GM23248 (cell line): Measurements from ENCODE around the gene HCN2. TPM values are rescaled to one million over a fixed set of nuclear protein-coding genes. Genes with fewer than 3 reads are reported as not detected.

Experiments used
- DNase-seq: peaks from one replicate; pipeline ENCODE4 v3.0.0-alpha.2; 2015
- H2AFZ ChIP-seq: fragments of 200-600 bp; sonication (generic); 2 replicates; pipeline ENCODE4 v1.6.1; 2016; ENCODE audit warnings: antibody characterized with exemption
- H3F3A ChIP-seq: fragments of 200-600 bp; sonication (generic); 2 replicates; pipeline ENCODE4 v1.6.1; 2016; ENCODE audit warnings: mild to moderate bottlenecking, antibody characterized with exemption, mixed run types; ENCODE audit not compliant: insufficient read depth
- H3K27ac ChIP-seq: fragments of 200-600 bp; sonication (generic); 2 replicates; pipeline ENCODE4 v1.5.1; 2016; ENCODE audit warnings: mild to moderate bottlenecking
- H3K27me3 ChIP-seq: fragments of 200-600 bp; sonication (generic); replicated peaks from 2 replicates; pipeline ENCODE4 v1.6.1; 2016; ENCODE audit warnings: mild to moderate bottlenecking; ENCODE audit not compliant: insufficient read depth
- H3K36me3 ChIP-seq: fragments of 200-600 bp; sonication (generic); 2 replicates; pipeline ENCODE4 v1.6.1; 2016; ENCODE audit warnings: low read depth, mild to moderate bottlenecking
- H3K4me1 ChIP-seq: fragments of 200-600 bp; sonication (generic); 2 replicates; pipeline ENCODE4 v1.6.1; 2016; ENCODE audit warnings: mild to moderate bottlenecking; ENCODE audit not compliant: insufficient read depth
- H3K4me2 ChIP-seq: fragments of 200-600 bp; sonication (generic); one replicate; pipeline ENCODE4 v1.6.1; 2016; ENCODE audit warnings: mild to moderate bottlenecking; ENCODE audit not compliant: unreplicated experiment
- H3K4me3 ChIP-seq: fragments of 200-600 bp; sonication (generic); 2 replicates; pipeline ENCODE4 v1.5.1; 2016; ENCODE audit warnings: mild to moderate bottlenecking
- H3K79me2 ChIP-seq: fragments of 200-600 bp; sonication (generic); 2 replicates; pipeline ENCODE4 v1.6.1; 2016; ENCODE audit warnings: mild to moderate bottlenecking; ENCODE audit not compliant: insufficient read depth
- H3K9ac ChIP-seq: fragments of 200-600 bp; sonication (generic); 2 replicates; pipeline ENCODE4 v1.6.1; 2016; ENCODE audit warnings: mild to moderate bottlenecking
- H3K9me2 ChIP-seq: fragments of 200-600 bp; sonication (generic); 2 replicates; pipeline ENCODE4 v1.6.1; 2016; ENCODE audit warnings: mixed run types, mild to moderate bottlenecking, moderate library complexity; ENCODE audit not compliant: insufficient read depth
- H3K9me3 ChIP-seq: fragments of 200-600 bp; sonication (generic); one replicate; pipeline ENCODE4 v1.6.1; 2017; ENCODE audit warnings: low read depth
- H4K20me1 ChIP-seq: fragments of 200-600 bp; sonication (generic); 2 replicates; pipeline ENCODE4 v1.6.0; 2016; ENCODE audit not compliant: insufficient read depth
- EZH2 ChIP-seq: fragments of 200-600 bp; sonication (generic); IDR thresholded peaks from 2 replicates; pipeline ENCODE4 v1.6.1; 2018; ENCODE audit warnings: antibody characterized with exemption, mild to moderate bottlenecking; ENCODE audit not compliant: insufficient read depth, poor library complexity, severe bottlenecking
- EZH2phosphoT487 ChIP-seq: fragments of 200-600 bp; sonication (generic); IDR thresholded peaks from 2 replicates; pipeline ENCODE4 v1.6.1; 2018; ENCODE audit warnings: antibody characterized with exemption, moderate library complexity, mild to moderate bottlenecking, low read depth; ENCODE audit not compliant: insufficient read depth
- WGBS, 2 experiments: methylation state at CpG; one replicate each; pipeline ENCODE4 v1.1.6; 2015 to 2017; ENCODE audit warnings: low lambda C conversion rate in 2 of 2, low coverage in 1 of 2; ENCODE audit errors: missing lambda C conversion rate in 2 of 2; 5-methylcytosine and 5-hydroxymethylcytosine counted together
- in situ Hi-C: fragments of 300-500 bp; cut with MboI; formaldehyde crosslinking; loops from 2 replicates; pipeline ENCODE4 v1.15.0; 2020
- polyA plus RNA-seq: library from polyadenylated mRNA; unstranded; fragments of >200 nt; fragmentation: Nextera tagmentation; extraction: Ambion mirVana; gene quantifications from 2 replicates; pipeline ENCODE4 v1.2.1, GENCODE V29; 2016
- total RNA-seq: library from RNA; depleted of rRNA; stranded (reverse); fragments of >200 nt; shearing (Covaris generic); gene quantifications from 2 replicates; pipeline ENCODE4 v1.2.3, GENCODE V29; 2014

The HCN2 gene
- total and polyA plus RNA-seq, 2 experiments from 2014 or later, result 0.14 to 3.1 TPM

DNA sequence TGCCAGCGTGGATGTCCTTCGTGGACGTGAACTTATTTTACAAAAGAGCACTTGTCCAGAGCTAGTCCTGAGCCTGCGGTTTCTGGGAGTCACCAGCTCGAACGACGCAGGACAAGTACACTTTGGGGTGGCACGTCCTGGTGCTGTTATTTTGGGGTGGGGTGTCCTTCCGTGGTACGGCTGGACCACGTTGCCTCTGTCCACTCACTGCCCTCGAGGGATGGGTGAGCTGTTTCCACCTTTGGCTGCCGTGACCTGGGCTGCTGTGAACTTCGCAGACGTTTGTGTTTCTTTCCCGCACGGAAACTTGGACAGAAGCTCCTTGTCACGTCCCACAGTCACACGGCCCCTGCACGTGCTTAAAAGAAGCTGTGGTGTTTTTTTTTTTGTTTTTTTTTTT is 34.9 kb upstream of the HCN2 start:
- Histone ChIP-seq H3K9me2 (no peaks in the 10 kb centered on the region), H3K79me2 (no peaks in the 10 kb centered on the region), H3K9me3 (no peaks in the 10 kb centered on the region), H4K20me1 (no peaks in the 10 kb centered on the region), H2AFZ (no peak overlapping the region), H3F3A (no peaks in the 10 kb centered on the region), H3K4me3 (no peak overlapping the region), H3K36me3 (no peaks in the 10 kb centered on the region), H3K4me2 (no peak overlapping the region), H3K27ac (no peak overlapping the region), H3K27me3 (no peaks in the 10 kb centered on the region), H3K9ac (no peak overlapping the region), H3K4me1 (no peaks in the 10 kb centered on the region)
- TF ChIP-seq EZH2phosphoT487 (no peak), EZH2 (no peak)
- DNase-seq, result no peak
- 70% methylated on average over 19 to 20 of the region's 20 CpGs for WGBS, 2 experiments
- in situ Hi-C loops, result no loop called here

DNA sequence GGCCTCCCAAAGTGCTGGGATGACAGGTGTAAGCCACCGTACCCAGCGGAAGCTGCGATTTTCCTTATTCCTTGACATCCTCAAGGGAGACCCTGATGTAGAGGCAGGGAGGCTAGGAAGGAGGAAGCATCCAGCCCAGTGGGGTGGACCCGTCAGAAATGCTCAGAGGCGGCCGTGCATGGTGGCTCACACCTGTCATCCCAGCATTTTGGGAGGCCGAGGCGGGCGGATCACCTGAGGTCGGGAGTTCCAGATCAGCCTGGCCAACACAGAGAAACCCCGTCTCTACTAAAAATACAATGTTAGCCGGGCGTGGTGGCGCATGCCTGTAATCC is 34.2 kb upstream of the HCN2 start:
- Histone ChIP-seq H3K27me3 (no peaks in the 10 kb centered on the region), H3K9me2 (no peaks in the 10 kb centered on the region), H3K9me3 (no peaks in the 10 kb centered on the region), H3K4me3 (no peak overlapping the region), H4K20me1 (no peaks in the 10 kb centered on the region), H3K4me1 (no peaks in the 10 kb centered on the region), H3F3A (no peaks in the 10 kb centered on the region), H3K27ac (no peak overlapping the region), H3K36me3 (no peaks in the 10 kb centered on the region), H3K79me2 (no peaks in the 10 kb centered on the region), H3K9ac (no peak overlapping the region), H3K4me2 (no peak overlapping the region), H2AFZ (no peak overlapping the region)
- 95 to 96% methylated on average over 12 to 14 of the region's 14 CpGs for WGBS, 2 experiments
- no peak for DNase-seq
- TF ChIP-seq EZH2 (no peak), EZH2phosphoT487 (no peak)
- in situ Hi-C loops, result no loop called here

DNA sequence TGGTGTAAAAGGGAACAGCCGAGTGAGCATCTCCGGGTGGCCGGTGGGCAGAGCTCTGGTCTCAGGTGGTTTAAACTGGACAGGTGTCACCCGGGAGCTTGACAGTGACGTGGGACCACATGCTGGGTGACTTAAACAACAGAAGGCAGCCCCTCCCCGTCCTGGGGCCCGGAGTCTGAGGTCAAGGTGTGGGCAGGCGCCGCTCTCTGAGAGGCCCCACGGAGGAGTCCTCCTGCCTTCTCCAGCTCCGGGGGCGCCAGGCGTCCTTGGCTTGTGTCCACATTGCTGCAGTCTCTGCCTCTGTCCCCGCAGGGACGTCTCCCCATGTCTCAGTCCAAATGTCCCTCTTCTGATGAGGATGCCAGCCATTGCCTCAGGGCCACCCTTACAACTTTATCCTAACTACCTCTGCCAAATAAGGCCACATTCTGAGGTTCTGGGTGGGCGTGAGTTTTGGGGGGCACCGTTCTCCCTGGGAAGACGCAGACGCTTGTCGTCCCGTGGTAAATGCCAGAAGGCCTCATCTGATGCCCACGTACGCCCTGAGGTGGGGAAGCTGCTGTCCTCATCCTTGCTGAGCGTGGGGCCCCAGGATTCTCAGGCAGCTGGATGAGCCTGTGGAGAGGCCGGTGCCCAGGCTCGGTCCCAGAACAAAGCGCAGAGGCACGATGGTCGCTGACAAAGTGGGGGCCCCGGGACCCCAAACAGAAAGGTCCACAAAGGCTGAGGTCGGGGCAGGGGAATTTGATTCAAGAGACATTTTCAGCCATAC is 32.9 kb upstream of the HCN2 start:
- no peaks in the 10 kb centered on the region for H3K9me3 ChIP-seq
- TF ChIP-seq EZH2 (no peak), EZH2phosphoT487 (no peak)
- no peak for DNase-seq
- no peak overlapping the region for H3K27ac ChIP-seq
- no peaks in the 10 kb centered on the region for H3K27me3 ChIP-seq
- H3K36me3 ChIP-seq, result no peaks in the 10 kb centered on the region
- H3F3A ChIP-seq, result no peaks in the 10 kb centered on the region
- in situ Hi-C loops, result no loop called here
- no peak overlapping the region for H3K4me2 ChIP-seq
- no peak overlapping the region for H3K4me3 ChIP-seq
- H3K79me2 ChIP-seq, result no peaks in the 10 kb centered on the region
- no peak overlapping the region for H2AFZ ChIP-seq
- H3K9ac ChIP-seq, result no peak overlapping the region
- WGBS, 2 experiments, result 71 to 72% methylated on average over 23 to 31 of the region's 31 CpGs
- no peaks in the 10 kb centered on the region for H3K4me1 ChIP-seq
- no peaks in the 10 kb centered on the region for H3K9me2 ChIP-seq
- no peaks in the 10 kb centered on the region for H4K20me1 ChIP-seq

DNA sequence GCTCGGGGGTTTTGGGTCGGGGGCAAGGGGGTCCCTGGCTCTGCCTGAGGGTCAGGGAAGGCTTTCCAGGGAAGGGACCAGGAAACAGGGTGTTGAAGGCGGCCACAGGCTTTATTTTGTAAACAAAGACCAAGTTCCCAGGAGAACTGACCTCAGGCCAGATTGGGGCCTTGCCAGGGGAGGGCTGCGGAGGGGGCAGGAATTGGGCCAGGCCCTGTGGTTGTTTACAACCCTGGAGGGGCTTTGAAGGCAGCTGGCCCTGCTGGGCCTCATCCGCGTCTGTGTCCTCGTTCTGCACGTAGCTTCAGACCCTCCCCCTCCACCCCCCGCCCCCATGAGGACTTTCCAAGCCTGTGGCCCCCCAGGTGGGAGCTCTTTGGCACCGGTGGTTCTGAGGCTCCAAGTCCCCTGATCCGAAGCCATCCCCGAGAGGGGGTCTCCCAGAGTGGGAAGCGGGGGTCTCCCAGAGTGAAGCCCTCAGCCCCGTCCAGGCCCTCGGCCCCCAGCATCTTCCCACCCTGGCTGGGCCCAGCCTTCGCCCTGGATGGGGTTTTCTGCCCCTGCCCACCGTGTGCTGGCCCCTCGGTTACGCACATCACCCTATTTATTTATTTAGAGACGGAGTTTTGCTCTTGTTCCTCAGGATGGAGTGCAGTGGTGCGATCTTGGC is 30.8 kb upstream of the HCN2 start:
- Histone ChIP-seq H3K36me3 (no peaks in the 10 kb centered on the region), H3F3A (no peaks in the 10 kb centered on the region), H3K4me1 (no peaks in the 10 kb centered on the region), H3K27ac (no peak overlapping the region), H3K9me2 (no peaks in the 10 kb centered on the region), H3K27me3 (no peaks in the 10 kb centered on the region), H4K20me1 (no peaks in the 10 kb centered on the region), H2AFZ (no peak overlapping the region), H3K79me2 (no peaks in the 10 kb centered on the region), H3K9me3 (no peaks in the 10 kb centered on the region), H3K4me2 (no peak overlapping the region), H3K9ac (no peak overlapping the region), H3K4me3 (no peak overlapping the region)
- WGBS, 2 experiments, result 48 to 55% methylated on average over 15 to 21 of the region's 21 CpGs
- TF ChIP-seq EZH2, result no peak
- no peak for TF ChIP-seq EZH2phosphoT487
- in situ Hi-C loops, result no loop called here
- no peak for DNase-seq
